ENCODE results near the gene CSTF3. TPM values are rescaled to one million over a fixed set of nuclear protein-coding genes. Genes with fewer than 3 reads are reported as not detected.

Gene CSTF3
- total RNA-seq, 2 donors from 2014 or later: 5.5 to 8.7 TPM

GRCh38 chr11:33094157-33094556 is 67.1 kb downstream of the CSTF3 start:
- Histone ChIP-seq H3K9me3 (no peaks in the 10 kb centered on the region), H3K4me1 (no peaks in the 10 kb centered on the region), H3K36me3 (peaks cover 33% of the 10 kb centered on the region), H3K27me3 (no peaks in the 10 kb centered on the region), H3K4me3 (no peak overlapping the region), H3K27ac (no peak overlapping the region)
- DNase-seq (ENCODE audit: low spot score): no peak
- no peak for TF ChIP-seq CTCF (IDR thresholded peaks at IDR 0.05)

- TF ChIP-seq CTCF (IDR thresholded peaks at IDR 0.05): no peak
- DNase-seq (ENCODE audit: low spot score): no peak
- Histone ChIP-seq H3K9me3 (no peaks in the 10 kb centered on the region), H3K36me3 (peaks cover 20% of the 10 kb centered on the region), H3K4me1 (no peaks in the 10 kb centered on the region), H3K27ac (no peak overlapping the region), H3K4me3 (no peak overlapping the region), H3K27me3 (no peaks in the 10 kb centered on the region)
Measured at GRCh38 chr11:33089776-33090175, 71.5 kb downstream of the CSTF3 start.

- no peak for TF ChIP-seq CTCF (IDR thresholded peaks at IDR 0.05)
- Histone ChIP-seq H3K27me3 (no peaks in the 10 kb centered on the region), H3K9me3 (no peaks in the 10 kb centered on the region), H3K4me3 (no peak overlapping the region), H3K4me1 (no peaks in the 10 kb centered on the region), H3K36me3 (peaks cover 17% of the 10 kb centered on the region), H3K27ac (no peak overlapping the region)
- no peak for DNase-seq (ENCODE audit: low spot score)
Measured at GRCh38 chr11:33086017-33086416, 75.3 kb downstream of the CSTF3 start.

- Histone ChIP-seq H3K27ac (no peak overlapping the region), H3K27me3 (no peaks in the 10 kb centered on the region), H3K36me3 (peaks cover 22% of the 10 kb centered on the region), H3K4me1 (no peaks in the 10 kb centered on the region), H3K9me3 (no peaks in the 10 kb centered on the region), H3K4me3 (no peak overlapping the region)
- no peak for TF ChIP-seq CTCF (IDR thresholded peaks at IDR 0.05)
- no peak for DNase-seq (ENCODE audit: low spot score)
Measured at GRCh38 chr11:33083918-33084317, 77.4 kb downstream of the CSTF3 start.

- Histone ChIP-seq H3K4me3 (no peak overlapping the region), H3K36me3 (peaks cover 84% of the 10 kb centered on the region), H3K9me3 (no peaks in the 10 kb centered on the region), H3K27me3 (no peaks in the 10 kb centered on the region), H3K27ac (no peak overlapping the region), H3K4me1 (no peaks in the 10 kb centered on the region)
- no peak for TF ChIP-seq CTCF (IDR thresholded peaks at IDR 0.05)
- no peak for DNase-seq (ENCODE audit: low spot score)
Measured at GRCh38 chr11:33072465-33072864, 88.8 kb downstream of the CSTF3 start.

GRCh38 chr11:33068611-33069340 is 92.5 kb downstream of the CSTF3 start:
- no peak overlapping the region for H3K27ac ChIP-seq
- H3K4me1 ChIP-seq: peaks cover 0 to 13% of the 10 kb centered on the region in 2 donors
- no peaks in the 10 kb centered on the region for H3K27me3 ChIP-seq
- peaks cover 74% of the 10 kb centered on the region for H3K36me3 ChIP-seq
- H3K9me3 ChIP-seq: no peaks in the 10 kb centered on the region
- no peak for TF ChIP-seq CTCF (IDR thresholded peaks at IDR 0.05)
- DNase-seq (ENCODE audit: low spot score): no peak
- no peak overlapping the region for H3K4me3 ChIP-seq
